IPS-18c (cell line): ENCODE measurements around the gene WDR31.

ENCODE experiments used
- H3K4me3 ChIP-seq: 2 replicates; pipeline ENCODE4 v1.7.0; 2013; ENCODE audit warnings: low read depth, mild to moderate bottlenecking, low read length, moderate library complexity; ENCODE audit not compliant: insufficient read depth
- H3K9me3 ChIP-seq: one replicate; pipeline ENCODE4 v1.6.1; 2013; ENCODE audit warnings: mild to moderate bottlenecking, low read length, moderate library complexity; ENCODE audit not compliant: control insufficient read depth, insufficient read depth

WDR31 gene

DNA sequence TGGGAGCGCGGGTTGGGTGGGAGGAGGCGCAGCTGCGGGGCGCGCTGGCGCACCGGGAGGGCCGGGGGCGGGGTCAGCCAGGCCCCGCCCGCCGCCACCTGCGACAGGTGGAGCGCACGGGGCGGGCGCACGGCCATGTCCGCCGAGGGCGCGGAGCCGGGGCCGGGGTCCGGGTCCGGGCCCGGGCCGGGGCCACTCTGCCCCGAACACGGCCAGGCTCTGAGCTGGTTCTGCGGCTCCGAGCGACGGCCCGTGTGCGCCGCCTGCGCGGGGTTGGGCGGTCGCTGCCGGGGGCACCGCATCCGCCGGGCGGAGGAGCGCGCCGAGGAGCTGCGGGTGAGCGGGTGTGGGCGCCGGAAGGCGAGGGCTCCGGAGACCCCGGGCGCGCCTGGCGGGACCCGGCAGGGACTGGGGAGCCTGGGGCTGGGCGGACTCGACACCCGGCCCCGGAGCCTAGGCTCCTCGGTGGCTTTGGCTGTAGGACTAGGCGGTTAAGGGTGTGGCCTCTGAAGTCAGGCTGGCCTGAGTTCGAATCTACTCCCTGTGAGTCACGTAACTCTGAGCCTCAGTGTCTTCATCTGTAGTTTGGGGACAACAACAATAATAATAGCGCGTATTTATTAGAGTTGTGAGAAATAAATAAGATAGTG is 9.5 kb upstream of the WDR31 start, which contains the start of gene BSPRY:
Gene BSPRY (plus strand): TSS at position 97 of the 650 bp plus-strand sequence. CDS start 39 bp downstream, at position 136.
- Histone ChIP-seq H3K9me3 (no peaks in the 10 kb centered on the region), H3K4me3 (peak within 1 kb of the TSS; percentile 53)

DNA sequence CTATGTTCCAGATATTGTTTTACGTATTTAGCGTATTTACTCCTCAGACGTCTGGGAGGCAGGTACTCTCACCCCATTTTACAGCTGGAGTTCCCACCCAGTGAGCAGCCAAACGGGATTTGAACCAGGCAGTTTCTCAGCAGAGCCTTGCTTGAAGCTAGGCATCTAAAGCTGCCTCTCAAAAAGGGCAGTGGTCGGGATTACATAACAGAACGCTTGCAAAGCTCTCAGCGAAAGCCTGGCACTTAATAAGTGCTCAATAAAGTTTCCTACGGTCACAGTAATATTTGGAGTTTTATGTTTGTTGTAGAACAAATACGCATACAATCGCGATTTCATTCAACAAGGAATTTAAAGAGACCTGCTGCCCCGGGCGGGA is 9.0 kb upstream of the WDR31 start:
- Histone ChIP-seq H3K4me3 (peak overlapping the region; percentile 53), H3K9me3 (no peaks in the 10 kb centered on the region)

DNA sequence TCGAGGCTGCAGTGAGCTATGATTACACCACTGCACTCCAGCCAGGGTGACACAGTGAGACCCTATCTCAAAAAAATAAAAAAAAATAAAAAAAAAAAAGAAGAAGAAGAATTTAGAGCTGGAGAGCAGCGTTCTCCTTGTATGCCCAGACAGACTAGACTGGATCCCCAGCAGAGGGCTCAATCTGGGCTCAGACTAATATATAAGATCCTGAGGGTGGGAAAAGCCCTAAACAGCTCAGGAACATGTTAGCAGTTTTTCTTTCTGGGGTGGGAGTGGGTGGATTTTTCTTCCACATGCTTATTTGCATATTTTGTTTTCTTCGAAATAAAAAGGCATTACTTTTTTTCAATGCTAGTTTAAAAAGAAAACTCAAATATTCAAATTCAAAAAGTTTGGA is 8.4 kb upstream of the WDR31 start:
- Histone ChIP-seq H3K4me3 (no peak overlapping the region), H3K9me3 (no peaks in the 10 kb centered on the region)

DNA sequence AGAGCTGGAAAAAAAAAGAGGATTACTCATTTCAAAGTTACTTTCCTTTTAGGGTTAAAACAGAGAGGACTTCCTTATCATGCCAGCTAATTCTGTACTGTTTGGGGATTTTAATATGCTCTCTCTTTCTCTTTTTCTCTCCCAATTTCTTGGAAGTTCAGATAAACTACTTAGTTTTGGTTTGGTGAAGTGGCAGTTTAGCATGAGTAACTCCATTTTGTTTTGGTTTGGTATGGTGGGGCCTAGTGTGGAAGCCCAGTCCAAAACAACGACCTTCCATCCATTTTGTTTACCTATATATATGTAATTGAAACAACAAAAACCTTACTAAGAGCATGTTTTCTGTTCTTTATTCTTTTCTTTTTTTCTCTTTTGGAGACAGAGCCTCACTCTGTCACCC is 5.6 kb upstream of the WDR31 start:
- Histone ChIP-seq H3K4me3 (no peak overlapping the region), H3K9me3 (no peaks in the 10 kb centered on the region)

DNA sequence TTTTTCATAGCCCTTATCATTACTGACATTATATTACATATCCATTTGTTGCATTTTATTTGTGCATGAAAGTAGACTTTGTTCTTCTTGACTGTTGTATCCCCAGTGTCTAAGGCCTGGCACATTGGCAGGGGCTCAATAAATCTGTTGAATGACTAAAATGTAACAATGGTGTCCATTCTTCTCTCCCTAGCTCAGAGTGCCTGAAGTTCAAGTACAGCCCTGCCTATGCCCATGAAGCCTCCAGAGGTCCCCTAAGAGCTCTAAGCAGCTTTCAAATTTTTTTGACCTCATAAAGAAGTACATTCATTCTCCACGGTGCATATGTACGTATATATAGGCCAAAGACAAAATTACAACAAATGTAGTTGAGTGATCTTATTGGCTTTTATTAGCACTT is 5.1 kb upstream of the WDR31 start:
- Histone ChIP-seq H3K4me3 (no peak overlapping the region), H3K9me3 (no peaks in the 10 kb centered on the region)

DNA sequence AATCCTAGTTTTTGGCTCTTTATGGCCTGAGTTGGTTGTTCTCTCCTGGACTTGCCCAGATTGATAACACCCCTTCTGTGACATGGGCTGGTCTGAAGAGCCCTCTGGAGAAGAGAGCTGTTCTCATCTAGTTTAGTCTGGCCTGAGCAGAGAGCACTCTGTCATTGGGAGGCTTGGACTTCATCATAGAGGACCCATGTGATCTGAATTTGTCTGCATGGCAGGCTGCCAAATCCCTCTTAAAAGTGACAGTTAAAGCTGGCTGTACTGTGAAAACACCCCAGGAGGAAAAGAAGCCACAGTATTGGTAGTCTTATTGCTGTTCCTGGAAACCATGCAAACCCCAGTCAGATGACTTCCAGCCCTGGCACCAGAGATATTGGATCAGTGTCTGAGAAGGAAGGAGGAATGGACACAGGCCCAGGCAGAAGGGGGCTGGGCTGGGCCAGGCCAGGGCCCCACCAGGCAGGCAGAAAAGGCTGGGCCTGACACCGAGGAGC is 3.7 kb upstream of the WDR31 start:
- no peak overlapping the region for H3K4me3 ChIP-seq

DNA sequence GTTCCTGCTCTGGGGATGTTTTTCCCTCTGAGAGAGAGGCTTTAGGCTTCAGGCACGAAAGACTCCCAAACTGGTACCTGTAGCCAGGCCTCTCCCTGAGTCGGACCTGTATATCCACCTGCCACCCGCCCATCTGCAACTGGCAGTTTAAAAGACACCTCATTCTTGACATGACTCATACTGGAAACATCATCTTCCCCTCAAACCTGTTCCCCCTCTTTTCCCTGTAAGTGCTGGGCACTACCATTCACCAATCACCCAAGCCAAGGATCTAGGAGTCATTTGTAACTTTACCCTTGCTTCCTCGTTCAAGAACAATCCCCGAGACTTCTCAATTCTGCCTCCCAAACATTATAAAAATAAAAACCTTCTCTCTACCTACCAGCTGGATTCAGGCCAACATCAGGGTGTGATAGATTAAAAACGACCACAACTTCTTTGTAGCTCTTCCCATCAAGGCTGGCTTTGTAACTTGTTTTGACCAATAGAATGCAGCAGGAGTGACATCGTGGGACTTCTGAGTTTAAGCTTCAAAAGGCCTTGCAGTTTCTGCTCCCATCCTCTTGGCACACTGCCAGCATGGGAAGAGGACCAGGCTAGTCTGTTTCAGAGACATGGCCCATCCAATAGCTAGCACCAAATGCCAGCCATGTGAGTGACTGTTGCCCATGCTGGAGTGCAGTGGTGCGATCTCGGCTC is 1.8 kb upstream of the WDR31 start:
- Histone ChIP-seq H3K4me3 (no peak overlapping the region), H3K9me3 (no peaks in the 10 kb centered on the region)

More for the DNA sequence above, 3.7 kb upstream of the WDR31 start:
- no peaks in the 10 kb centered on the region for H3K9me3 ChIP-seq

DNA sequence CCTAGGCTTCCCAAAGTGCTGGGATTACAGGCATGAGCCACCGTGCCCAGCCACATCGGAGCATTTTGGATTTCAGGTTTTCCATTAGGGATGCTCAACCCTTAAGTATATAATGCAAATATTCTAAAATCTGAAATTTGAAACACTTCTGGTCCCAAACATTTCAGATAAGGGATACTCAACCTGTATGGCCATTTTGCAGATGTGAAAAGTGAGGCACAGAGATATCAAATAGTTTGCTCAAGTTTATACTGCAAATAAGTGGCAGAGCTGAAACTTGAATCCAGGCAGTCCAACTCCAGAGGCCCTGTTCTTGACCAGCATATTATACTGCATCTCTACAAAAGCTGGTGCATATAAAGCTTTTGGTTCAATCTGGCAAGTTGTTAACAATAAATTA is 2.4 kb downstream of the WDR31 start:
- no peaks in the 10 kb centered on the region for H3K9me3 ChIP-seq
- H3K4me3 ChIP-seq, result no peak overlapping the region

DNA sequence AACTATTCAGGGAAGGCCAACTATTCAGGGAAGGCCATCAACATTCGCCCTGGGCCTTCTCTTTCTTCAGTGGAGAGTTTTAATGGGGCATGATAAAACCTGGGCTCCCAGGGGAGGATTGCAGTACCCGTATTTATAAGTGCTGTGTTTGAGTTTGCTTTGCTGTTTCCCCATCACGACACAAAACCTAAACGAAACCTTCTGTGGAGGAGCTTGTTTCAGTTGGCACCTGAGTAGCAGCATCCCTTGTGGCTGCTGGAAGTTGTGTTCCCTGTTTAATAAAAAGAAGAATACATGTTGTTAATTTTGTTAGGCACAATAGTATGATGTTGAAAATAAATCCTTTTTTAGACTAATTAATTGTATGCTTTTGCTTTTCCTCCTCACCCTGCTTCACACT is 8.3 kb downstream of the WDR31 start:
- H3K9me3 ChIP-seq, result no peaks in the 10 kb centered on the region
- H3K4me3 ChIP-seq, result no peak overlapping the region

DNA sequence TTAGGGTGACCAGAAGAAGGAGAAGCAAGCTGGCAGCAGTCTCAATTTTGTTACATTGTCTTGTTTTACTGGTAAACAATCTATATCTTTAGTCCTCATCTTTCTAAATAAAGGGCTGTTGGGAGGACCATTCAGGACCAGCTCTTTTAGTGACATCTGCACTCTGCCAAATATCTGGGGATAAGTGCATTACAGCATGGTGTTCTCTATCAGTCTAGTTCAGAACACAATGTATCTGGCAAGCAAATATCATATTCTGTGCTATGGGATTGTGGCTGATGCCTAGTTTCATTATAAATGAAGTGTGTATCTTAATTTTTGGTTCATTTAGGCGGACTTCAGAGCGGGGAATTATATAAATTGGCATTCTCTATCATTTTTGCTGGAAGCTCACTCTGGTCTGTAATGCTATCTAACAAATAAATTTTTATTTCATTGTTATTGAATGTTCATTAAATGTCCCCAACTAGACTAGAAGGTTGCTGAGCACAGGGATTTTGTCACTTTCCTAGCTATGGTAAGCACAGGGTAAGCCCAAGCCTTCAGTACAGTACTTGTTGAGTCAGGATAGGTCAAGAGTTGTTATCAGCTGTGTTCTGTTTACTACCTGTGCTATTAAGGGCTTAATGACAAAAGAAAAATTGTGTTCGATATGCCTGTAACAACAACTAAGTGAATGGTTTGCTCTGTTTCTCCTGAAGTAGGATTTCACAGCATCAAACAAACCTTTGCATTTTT is 11.9 kb downstream of the WDR31 start:
- H3K9me3 ChIP-seq, result no peaks in the 10 kb centered on the region

DNA sequence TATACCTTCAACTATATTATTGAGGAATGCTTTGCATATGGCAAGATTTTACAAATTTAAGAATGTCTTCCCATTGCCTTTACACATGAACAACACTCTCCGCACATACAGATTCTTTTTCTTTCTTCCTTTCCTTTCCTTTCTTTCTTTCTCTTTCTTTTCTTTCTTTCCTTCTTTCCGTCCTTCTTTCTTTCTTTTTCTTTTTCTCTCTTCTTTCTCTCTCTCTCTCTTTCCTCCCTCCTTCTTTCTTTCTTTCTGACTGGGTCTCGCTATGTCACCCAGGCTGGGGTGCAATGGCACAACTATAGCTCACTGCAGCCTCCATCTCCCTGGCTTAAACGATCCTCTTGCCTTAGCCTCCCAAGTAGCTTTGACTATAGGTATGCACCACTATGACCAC is 13.8 kb downstream of the WDR31 start:
- no peaks in the 10 kb centered on the region for H3K9me3 ChIP-seq
- H3K4me3 ChIP-seq, result no peak overlapping the region

More for the DNA sequence above, 11.9 kb downstream of the WDR31 start:
- no peak overlapping the region for H3K4me3 ChIP-seq

DNA sequence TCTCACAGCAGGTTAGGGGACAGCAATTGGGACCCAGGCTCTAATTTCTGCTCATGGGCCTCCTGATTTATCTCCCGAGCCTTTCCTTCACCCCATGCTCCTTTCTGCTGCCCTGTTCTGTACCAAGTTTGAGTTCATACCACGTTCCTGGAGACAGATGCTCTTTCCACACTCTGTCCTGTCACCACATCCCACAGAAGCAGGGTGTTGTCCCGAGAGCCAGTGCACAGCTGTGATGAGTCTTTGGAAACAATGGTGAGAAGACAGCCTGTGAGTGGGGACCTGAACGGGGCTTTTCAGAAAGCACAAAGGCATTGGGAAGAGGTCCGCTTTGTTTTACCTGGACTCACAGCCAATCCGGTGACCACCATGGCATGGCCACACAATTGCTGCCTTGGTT is 17.4 kb downstream of the WDR31 start:
- H3K4me3 ChIP-seq, result no peak overlapping the region
- H3K9me3 ChIP-seq, result no peaks in the 10 kb centered on the region

DNA sequence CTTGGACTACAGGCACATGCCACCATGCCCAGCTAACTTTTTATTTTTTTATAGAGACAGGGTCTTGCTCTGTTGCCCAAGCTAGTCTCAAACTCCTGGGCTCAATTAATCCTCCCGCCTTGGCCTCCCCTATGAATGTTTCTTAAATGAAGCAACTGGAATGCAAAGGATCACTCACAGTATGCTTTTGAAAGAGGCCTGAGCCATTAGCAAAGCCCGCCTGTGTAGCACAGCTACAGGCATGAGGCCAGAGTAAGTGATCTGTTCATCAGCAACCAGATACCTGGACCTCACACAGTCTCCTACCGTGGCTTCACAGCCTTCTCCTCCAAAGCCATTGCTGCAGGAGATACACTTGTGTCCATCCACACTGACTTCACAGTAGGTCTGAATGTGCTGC is 20.0 kb downstream of the WDR31 start:
- H3K9me3 ChIP-seq, result no peaks in the 10 kb centered on the region

DNA sequence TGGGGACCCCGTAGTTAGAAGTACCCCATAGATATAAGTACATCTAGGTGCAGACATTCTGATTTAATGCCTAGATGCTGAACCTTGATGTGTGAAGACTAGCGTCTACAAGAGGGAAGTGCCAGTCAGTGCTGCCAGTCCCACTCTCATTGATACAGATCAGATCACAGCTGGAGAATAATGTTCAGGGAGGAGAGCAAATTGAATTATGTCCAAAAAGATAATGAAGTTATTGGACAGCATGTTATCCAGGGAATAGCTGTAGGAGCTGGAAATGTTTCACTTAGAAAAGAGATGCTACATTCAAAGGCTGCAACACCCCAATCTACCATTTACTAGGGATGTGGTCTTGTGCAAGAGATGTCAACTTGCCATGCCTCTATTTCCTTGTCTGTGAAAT is 21.0 kb downstream of the WDR31 start:
- no peaks in the 10 kb centered on the region for H3K9me3 ChIP-seq

More for the DNA sequence above, 20.0 kb downstream of the WDR31 start:
- no peak overlapping the region for H3K4me3 ChIP-seq

DNA sequence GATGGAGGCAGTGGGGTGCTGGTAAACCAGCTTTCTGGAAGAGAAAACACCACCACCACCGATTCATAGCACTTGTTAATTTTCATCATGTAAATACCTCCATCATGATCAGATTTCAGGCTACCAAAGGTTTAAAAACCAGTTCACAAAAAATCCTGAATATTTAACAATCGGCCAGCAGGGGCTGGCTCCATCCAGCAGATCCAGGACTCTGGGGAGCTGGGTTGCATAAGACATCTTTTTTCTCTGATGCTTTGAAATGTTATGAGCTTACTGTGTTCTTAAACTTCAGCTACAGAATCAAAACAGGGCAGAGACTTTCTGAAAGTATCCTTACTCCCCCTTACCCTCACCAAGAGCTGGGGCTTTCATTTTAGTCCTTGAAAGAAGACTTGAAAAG is 22.3 kb downstream of the WDR31 start:
- Histone ChIP-seq H3K9me3 (no peaks in the 10 kb centered on the region), H3K4me3 (no peak overlapping the region)

More for the DNA sequence above, 21.0 kb downstream of the WDR31 start:
- H3K4me3 ChIP-seq, result no peak overlapping the region

DNA sequence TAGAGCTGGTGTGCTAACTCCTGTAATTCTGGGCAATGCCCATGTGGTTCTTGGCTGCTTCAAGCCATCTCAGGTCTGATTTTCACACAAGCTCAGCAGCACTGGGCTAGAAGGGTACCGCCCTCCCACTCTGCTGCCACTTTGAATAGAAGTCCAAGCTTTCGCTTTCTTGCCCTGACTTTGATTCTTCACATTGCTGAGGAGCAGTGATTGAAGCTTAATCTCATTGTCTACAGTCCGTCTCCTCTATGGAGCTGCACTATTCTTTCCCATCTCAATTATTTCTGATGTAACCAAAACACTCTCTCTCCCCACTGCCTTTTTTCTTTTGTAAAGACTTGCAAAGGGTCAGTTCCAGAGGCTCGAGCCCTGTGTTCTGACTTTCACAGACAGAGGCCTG is 24.0 kb downstream of the WDR31 start:
- Histone ChIP-seq H3K9me3 (no peaks in the 10 kb centered on the region), H3K4me3 (no peak overlapping the region)

DNA sequence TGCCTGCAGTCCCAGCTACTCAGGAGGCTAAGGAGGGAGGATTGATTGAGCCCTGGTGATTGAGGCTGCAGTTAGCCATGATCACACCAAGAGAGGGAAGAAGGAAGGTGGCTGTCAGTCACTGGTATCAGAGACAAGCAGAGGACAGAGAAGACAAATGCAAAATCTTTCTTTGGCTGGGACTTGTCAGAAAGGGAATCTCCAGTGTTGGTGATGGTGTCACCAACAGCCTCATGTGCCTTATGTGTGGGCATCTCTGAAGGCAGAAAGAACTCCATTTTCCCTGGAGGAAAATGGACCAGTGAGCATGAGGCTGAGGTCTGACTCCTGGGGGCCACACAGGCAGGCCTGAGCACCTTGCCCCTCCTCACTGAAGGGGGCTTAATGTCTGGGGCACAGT is 24.8 kb downstream of the WDR31 start:
- Histone ChIP-seq H3K4me3 (no peak overlapping the region), H3K9me3 (no peaks in the 10 kb centered on the region)

DNA sequence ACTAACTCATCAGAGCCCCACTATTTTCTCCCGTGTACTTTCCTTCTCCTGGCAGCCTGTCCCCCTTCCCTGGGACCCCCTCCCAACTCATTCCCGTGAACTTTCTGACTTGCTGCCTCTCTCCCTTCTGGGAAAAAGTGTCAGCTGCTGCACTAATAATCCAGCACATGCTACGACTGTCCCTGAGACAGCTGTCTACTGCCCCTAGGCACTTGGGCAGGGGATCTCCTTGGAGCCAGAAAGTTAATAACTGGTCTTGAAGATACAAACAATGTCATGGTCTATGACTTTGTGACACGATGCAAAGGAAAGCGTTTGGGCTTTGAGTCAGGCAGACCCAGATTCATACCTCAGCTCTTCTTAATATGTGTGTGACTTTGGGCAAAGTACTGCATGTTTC is 26.8 kb downstream of the WDR31 start:
- Histone ChIP-seq H3K4me3 (no peak overlapping the region), H3K9me3 (no peaks in the 10 kb centered on the region)
